ENCODE measurements around the gene AMER3. TPM values are rescaled to one million over a fixed set of nuclear protein-coding genes. Genes with fewer than 3 reads are reported as not detected.

The AMER3 gene
- total RNA-seq, 2 donors from 2014 or later = not detected

- no peak for DNase-seq (ENCODE audit: low spot score)
- Histone ChIP-seq H3K27me3 (no peaks in the 10 kb centered on the region), H3K4me3 (no peak overlapping the region), H3K4me1 (no peaks in the 10 kb centered on the region), H3K9me3 (peaks cover 0 to 6% of the 10 kb centered on the region in 2 donors), H3K36me3 (no peaks in the 10 kb centered on the region), H3K27ac (no peak overlapping the region)
- no peak for TF ChIP-seq CTCF (IDR thresholded peaks at IDR 0.05)
Observed at GRCh38 chr2:130808482-130809268, 53.3 kb downstream of the AMER3 start.

- H3K4me3 ChIP-seq = no peak overlapping the region
- no peak overlapping the region for H3K27ac ChIP-seq
- no peak for DNase-seq (ENCODE audit: low spot score)
- H3K36me3 ChIP-seq = no peaks in the 10 kb centered on the region
- TF ChIP-seq CTCF (IDR thresholded peaks at IDR 0.05) = no peak
- H3K9me3 ChIP-seq = peaks cover 0 to 6% of the 10 kb centered on the region in 2 donors
- H3K4me1 ChIP-seq = no peaks in the 10 kb centered on the region
- no peaks in the 10 kb centered on the region for H3K27me3 ChIP-seq
Observed at GRCh38 chr2:130810490-130810889, 55.1 kb downstream of the AMER3 start.

GRCh38 chr2:130813722-130814121 lies 58.4 kb downstream of the AMER3 start:
- no peak overlapping the region for H3K27ac ChIP-seq
- H3K36me3 ChIP-seq = no peaks in the 10 kb centered on the region
- DNase-seq (ENCODE audit: low spot score) = no peak
- H3K9me3 ChIP-seq = peaks cover 0 to 4% of the 10 kb centered on the region in 2 donors
- no peaks in the 10 kb centered on the region for H3K4me1 ChIP-seq
- H3K27me3 ChIP-seq = no peaks in the 10 kb centered on the region
- no peak for TF ChIP-seq CTCF (IDR thresholded peaks at IDR 0.05)
- no peak overlapping the region for H3K4me3 ChIP-seq

GRCh38 chr2:130814931-130815680 lies 59.8 kb downstream of the AMER3 start:
- no peaks in the 10 kb centered on the region for H3K9me3 ChIP-seq

More at GRCh38 chr2:130814931-130815680, 59.8 kb downstream of the AMER3 start:
- Histone ChIP-seq H3K4me1 (peaks cover 0 to 10% of the 10 kb centered on the region in 2 donors), H3K27ac (no peak overlapping the region), H3K4me3 (no peak overlapping the region), H3K36me3 (no peaks in the 10 kb centered on the region), H3K27me3 (no peaks in the 10 kb centered on the region)
- no peak for TF ChIP-seq CTCF (IDR thresholded peaks at IDR 0.05)
- DNase-seq (ENCODE audit: low spot score) = no peak

Other genes starting within 250 kb of the AMER3 start
- 1 to 10 TPM in 1 of 2 donors, not detected in 1; 3.2 TPM for gene POTEI, start 246.2 kb upstream of the AMER3 start, total RNA-seq
- not detected for gene CFC1B, start 234.3 kb upstream of the AMER3 start, total RNA-seq
- 10 to 100 TPM in 1 of 2 donors, not detected in 1; 13.4 TPM for gene CFC1, start 156.0 kb upstream of the AMER3 start, total RNA-seq
- 1 to 10 TPM in 1 of 2 donors, not detected in 1; 2.6 TPM for gene POTEJ, start 144.1 kb upstream of the AMER3 start, total RNA-seq
- gene GPR148, start 26.5 kb upstream of the AMER3 start, total RNA-seq = not detected
- 1 to 10 TPM; 3.5 to 8.1 TPM for gene ARHGEF4, start 81.4 kb downstream of the AMER3 start, total RNA-seq

All from right atrium auricular region (tissue), 2 donors.